Karpas-422 (cell line): Measurements from ENCODE around the gene DNLZ. TPM values are rescaled to one million over a fixed set of nuclear protein-coding genes. Genes with fewer than 3 reads are reported as not detected.
A peak's percentile ranks its signal among the peaks of the same experiment; 100 is the strongest.
"Not testable (repeated sequence)": the region's sequence is repeated elsewhere in the genome, so short reads cannot be mapped to it uniquely, and the experiment has no call there.

ENCODE experiments used
- DNase-seq: peaks from one replicate; pipeline ENCODE4 v3.0.0-alpha.2; 2015
- H2AFZ ChIP-seq: fragments of 200-600 bp; sonication (generic); 2 replicates; pipeline ENCODE4 v1.6.1; 2014; ENCODE audit warnings: antibody characterized with exemption, low read length, mixed read lengths
- H3K27ac ChIP-seq: fragments of 200-600 bp; sonication (generic); 2 replicates; pipeline ENCODE4 v1.5.1; 2014; ENCODE audit warnings: mild to moderate bottlenecking, low read length, moderate library complexity
- H3K27me3 ChIP-seq: fragments of 200-600 bp; sonication (generic); 2 replicates; pipeline ENCODE4 v1.6.1; 2014; ENCODE audit warnings: low read length, mixed read lengths
- H3K36me3 ChIP-seq: fragments of 200-600 bp; sonication (generic); 2 replicates; pipeline ENCODE4 v1.6.1; 2014; ENCODE audit warnings: low read length, mixed read lengths; ENCODE audit not compliant: insufficient read depth
- H3K4me1 ChIP-seq: fragments of 200-600 bp; sonication (generic); 2 replicates; pipeline ENCODE4 v1.6.1; 2014; ENCODE audit warnings: mild to moderate bottlenecking, low read length, mixed read lengths
- H3K4me2 ChIP-seq: fragments of 200-600 bp; sonication (generic); 2 replicates; pipeline ENCODE4 v1.6.1; 2014; ENCODE audit warnings: low read length, low read depth, mild to moderate bottlenecking; ENCODE audit not compliant: poor library complexity, severe bottlenecking
- H3K4me3 ChIP-seq: fragments of 200-600 bp; sonication (generic); 2 replicates; pipeline ENCODE4 v1.5.1; 2014; ENCODE audit warnings: mild to moderate bottlenecking, antibody characterized with exemption, low read length, mixed read lengths
- H3K79me2 ChIP-seq: fragments of 200-600 bp; sonication (generic); 2 replicates; pipeline ENCODE4 v1.6.1; 2014; ENCODE audit warnings: mild to moderate bottlenecking, low read length, mixed read lengths
- H3K9ac ChIP-seq: fragments of 200-600 bp; sonication (generic); 2 replicates; pipeline ENCODE4 v1.6.0; 2014; ENCODE audit warnings: low read length
- H3K9me2 ChIP-seq: fragments of 200-600 bp; sonication (generic), shearing (Covaris generic); replicated peaks from 2 replicates; pipeline ENCODE4 v1.6.0; 2014; ENCODE audit warnings: mild to moderate bottlenecking, low read length, moderate library complexity; ENCODE audit not compliant: insufficient read depth
- H3K9me3 ChIP-seq: fragments of 300-700, 200-600 bp; sonication (generic); 2 replicates; pipeline ENCODE4 v1.6.1; 2014; ENCODE audit warnings: low read length, mixed read lengths
- H4K20me1 ChIP-seq: fragments of 200-600 bp; sonication (generic); 2 replicates; pipeline ENCODE4 v1.6.1; 2014; ENCODE audit warnings: mild to moderate bottlenecking, antibody characterized with exemption, low read length, low read depth; ENCODE audit not compliant: insufficient read depth
- total RNA-seq: library from RNA; depleted of rRNA; stranded (reverse); fragments of >200 nt; shearing (Covaris generic); gene quantifications from 2 replicates; pipeline ENCODE4 v1.2.3, GENCODE V29; 2014; ENCODE audit warnings: low replicate concordance

The DNLZ gene
- total RNA-seq, 1 experiment from 2014 or later, result 40.1 TPM

DNA sequence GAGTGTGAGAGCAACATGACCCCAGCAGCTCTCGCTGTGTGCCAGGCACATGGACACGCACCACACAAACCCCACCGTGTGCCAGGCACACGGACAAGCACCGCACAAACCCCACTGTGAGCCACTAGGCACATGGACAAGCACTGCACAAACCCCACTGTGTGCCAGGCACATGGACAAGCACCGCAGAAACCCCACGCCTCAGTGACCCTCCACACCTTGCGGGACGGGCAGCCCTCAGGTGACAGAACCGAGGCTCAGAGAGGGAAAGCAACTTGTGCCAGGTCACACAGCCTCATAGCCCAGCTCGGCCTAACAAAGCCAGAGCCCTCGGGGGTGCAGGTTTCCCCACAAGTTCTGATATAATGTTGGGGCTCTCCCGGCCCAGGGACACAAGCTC lies 38.2 kb downstream of the DNLZ start:
- Histone ChIP-seq H3K9me2 (no peaks in the 10 kb centered on the region), H2AFZ (no peak overlapping the region), H3K9me3 (no peaks in the 10 kb centered on the region), H3K4me2 (no peak overlapping the region), H4K20me1 (no peaks in the 10 kb centered on the region; the same call in 1 of the 2 replicates), H3K79me2 (no peaks in the 10 kb centered on the region), H3K4me1 (peaks cover 56% of the 10 kb centered on the region), H3K9ac (no peak overlapping the region), H3K4me3 (no peak overlapping the region), H3K36me3 (no peaks in the 10 kb centered on the region; the same call in 1 of the 2 replicates), H3K27ac (no peak overlapping the region), H3K27me3 (no peaks in the 10 kb centered on the region)
- DNase-seq, result no peak

DNA sequence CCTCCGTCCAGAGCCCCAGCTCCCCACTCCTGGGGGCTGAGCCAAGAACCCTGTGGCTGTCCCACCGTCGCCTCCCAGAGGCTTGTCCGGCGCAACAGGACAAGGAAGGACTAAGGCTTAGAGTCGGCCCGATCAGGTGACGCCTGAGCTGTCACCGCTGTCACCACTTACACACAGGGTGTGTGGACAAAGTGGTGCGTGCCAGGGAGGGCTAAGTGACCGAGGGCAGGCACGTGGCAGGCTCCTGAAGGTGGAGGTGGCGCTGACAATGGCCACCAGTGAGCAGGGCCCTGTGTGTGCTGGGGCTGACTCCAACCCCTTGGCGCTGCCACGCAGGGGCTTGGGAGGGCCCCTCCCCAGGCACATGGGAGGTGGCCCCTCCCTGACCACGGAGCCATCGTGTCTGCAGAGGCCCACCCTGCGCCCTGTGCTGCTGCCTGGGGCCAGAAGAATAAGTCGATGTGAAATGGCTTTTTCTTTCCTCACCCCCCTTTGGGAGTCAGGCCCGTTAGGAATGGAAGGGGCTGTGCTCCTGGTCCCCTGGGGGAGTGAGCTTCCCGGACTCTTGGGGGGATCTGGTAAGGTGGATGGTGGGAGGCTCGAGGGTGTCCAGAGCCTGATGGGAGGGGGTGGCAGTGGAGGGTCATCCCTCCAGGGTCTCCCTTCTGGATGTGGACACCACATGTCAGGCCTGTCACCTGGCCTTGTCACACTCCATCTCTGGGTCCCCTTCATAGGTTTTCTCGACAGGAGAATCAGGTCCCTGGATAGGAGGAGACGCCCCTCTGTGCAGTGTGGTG lies 38.8 kb downstream of the DNLZ start:
- Histone ChIP-seq H3K4me2 (peak overlapping the region; percentile 35), H3K27me3 (no peaks in the 10 kb centered on the region), H3K9me2 (no peaks in the 10 kb centered on the region), H4K20me1 (no peaks in the 10 kb centered on the region; the same call in 1 of the 2 replicates), H3K9ac (peak overlapping the region; percentile 42), H3K4me1 (peaks cover 59% of the 10 kb centered on the region), H3K27ac (no peak overlapping the region), H2AFZ (no peak overlapping the region), H3K9me3 (no peaks in the 10 kb centered on the region), H3K79me2 (no peaks in the 10 kb centered on the region), H3K36me3 (no peaks in the 10 kb centered on the region; the same call in 1 of the 2 replicates), H3K4me3 (no peak overlapping the region)
- peak; percentile 47 for DNase-seq

DNA sequence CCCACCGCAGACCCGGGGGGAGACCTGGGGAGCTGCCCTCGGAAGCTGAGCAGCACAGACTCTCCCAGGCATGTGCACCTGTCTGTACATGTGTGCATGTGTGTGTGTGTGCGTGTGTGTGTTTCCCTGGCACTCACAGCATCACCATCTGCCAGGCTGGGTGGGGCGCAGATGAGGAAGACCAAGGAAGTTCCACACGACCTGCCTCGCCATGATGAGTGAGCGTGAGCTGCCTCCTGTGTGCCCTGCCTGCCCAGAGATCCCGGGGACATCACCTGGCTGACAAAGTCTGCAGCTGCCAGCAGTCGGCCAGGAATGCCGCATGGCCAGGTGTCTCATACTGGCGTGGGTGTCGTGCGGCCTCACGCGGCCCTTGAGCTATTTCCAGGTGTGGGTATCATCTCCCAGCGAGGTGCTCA lies 40.2 kb downstream of the DNLZ start:
- H3K4me1 ChIP-seq, result peaks cover 64% of the 10 kb centered on the region
- H3K4me2 ChIP-seq, result peak overlapping the region; percentile 35
- no peaks in the 10 kb centered on the region for H3K9me3 ChIP-seq
- H3K27me3 ChIP-seq, result no peaks in the 10 kb centered on the region
- H3K27ac ChIP-seq, result no peak overlapping the region
- H3K36me3 ChIP-seq, result no peaks in the 10 kb centered on the region; the same call in 1 of the 2 replicates
- H3K9ac ChIP-seq, result peak overlapping the region; percentile 42
- no peaks in the 10 kb centered on the region for H4K20me1 ChIP-seq
- no peaks in the 10 kb centered on the region for H3K9me2 ChIP-seq
- H3K4me3 ChIP-seq, result no peak overlapping the region
- H3K79me2 ChIP-seq, result no peaks in the 10 kb centered on the region
- H2AFZ ChIP-seq, result no peak overlapping the region
- DNase-seq, result no peak

DNA sequence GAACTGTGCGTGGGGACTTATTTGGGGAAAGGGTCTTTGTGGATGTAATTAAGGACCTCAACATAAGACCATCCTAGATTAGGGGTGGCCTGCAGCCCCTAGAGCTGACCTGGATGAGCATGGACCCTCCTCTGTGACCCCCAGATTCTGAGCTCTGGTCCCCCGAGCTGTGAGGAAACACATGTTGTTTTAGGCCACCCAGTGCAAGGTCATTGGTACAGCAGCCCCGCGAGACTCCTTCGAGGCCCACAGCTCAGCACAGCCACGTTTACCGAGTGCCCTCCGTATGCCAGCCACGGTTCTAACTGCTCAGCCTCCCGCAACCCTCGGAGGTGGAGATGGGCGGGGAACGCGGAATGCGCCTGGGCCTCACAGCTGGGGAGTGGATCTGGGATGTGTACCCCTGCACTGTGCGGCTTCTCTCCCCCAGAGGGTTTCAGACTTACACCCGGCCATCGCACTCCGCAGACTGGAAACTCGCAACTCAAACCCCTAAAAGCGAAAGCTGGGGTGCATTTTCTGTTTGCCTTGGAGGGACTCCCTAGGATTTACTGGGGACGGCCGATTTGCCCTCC lies 40.7 kb downstream of the DNLZ start:
- Histone ChIP-seq H3K9ac (no peak overlapping the region), H3K27ac (no peak overlapping the region), H4K20me1 (no peaks in the 10 kb centered on the region), H3K4me3 (no peak overlapping the region), H3K4me1 (peaks cover 67% of the 10 kb centered on the region), H3K79me2 (no peaks in the 10 kb centered on the region), H3K36me3 (no peaks in the 10 kb centered on the region; the same call in 1 of the 2 replicates), H3K9me2 (no peaks in the 10 kb centered on the region), H3K9me3 (no peaks in the 10 kb centered on the region), H3K27me3 (no peaks in the 10 kb centered on the region), H3K4me2 (no peak overlapping the region), H2AFZ (no peak overlapping the region)
- no peak for DNase-seq

DNA sequence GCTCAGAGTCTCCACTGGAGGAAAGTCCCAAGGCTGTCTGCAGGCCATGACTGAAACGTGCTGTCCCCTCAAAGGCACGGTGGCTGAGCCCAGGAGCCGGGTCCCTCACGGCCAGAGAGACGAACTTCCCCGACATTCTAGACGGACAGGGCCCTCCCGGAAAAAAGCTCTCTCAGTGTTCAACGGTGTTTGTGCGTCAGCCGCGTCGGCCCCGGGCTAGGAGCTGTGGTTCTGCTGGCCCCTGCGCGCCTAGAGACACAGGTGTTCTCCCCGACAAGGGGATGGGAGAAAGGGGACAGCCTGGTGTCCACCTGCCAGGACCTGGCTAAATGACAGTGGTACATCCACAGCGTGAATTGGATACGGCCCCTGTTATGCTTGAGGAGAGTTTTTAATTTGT lies 42.0 kb downstream of the DNLZ start:
- DNase-seq, result no peak
- no peaks in the 10 kb centered on the region for H3K79me2 ChIP-seq
- no peak overlapping the region for H3K4me2 ChIP-seq
- H3K9me2 ChIP-seq, result no peaks in the 10 kb centered on the region
- no peaks in the 10 kb centered on the region for H4K20me1 ChIP-seq
- H3K9me3 ChIP-seq, result no peaks in the 10 kb centered on the region; the same call in 1 of the 2 replicates
- peaks cover 75% of the 10 kb centered on the region for H3K4me1 ChIP-seq
- H2AFZ ChIP-seq, result no peak overlapping the region
- no peak overlapping the region for H3K9ac ChIP-seq
- no peaks in the 10 kb centered on the region; the same call in 1 of the 2 replicates for H3K36me3 ChIP-seq
- no peak overlapping the region for H3K27ac ChIP-seq
- no peaks in the 10 kb centered on the region for H3K27me3 ChIP-seq
- no peak overlapping the region for H3K4me3 ChIP-seq

DNA sequence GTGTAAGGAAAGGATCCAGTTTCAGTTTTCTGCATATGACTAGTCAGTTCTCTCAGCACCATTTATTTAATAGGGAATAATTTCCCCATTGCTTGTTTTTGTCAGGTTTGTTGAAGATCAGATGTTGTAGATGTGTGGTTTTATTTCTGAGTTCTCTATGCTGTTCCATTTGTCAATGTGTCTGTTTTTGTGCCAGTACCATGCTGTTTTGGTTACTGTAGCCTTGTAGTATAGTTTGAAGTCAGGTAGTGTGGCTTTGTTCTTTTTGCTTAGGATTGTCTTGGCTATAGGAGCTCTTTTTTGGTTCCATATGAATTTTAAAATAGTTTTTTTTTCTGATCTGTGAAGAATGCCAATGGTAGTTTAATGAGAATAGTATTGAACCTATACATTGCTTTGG lies 42.6 kb downstream of the DNLZ start:
- not testable (repeated sequence) for H3K9ac ChIP-seq, H3K36me3 ChIP-seq, H3K79me2 ChIP-seq, H4K20me1 ChIP-seq, H3K9me3 ChIP-seq, H3K9me2 ChIP-seq, H3K4me3 ChIP-seq, H3K27me3 ChIP-seq, H2AFZ ChIP-seq, DNase-seq
- H3K27ac ChIP-seq, result peak overlapping the region; percentile 97
- peaks cover 75% of the 10 kb centered on the region for H3K4me1 ChIP-seq
- H3K4me2 ChIP-seq, result peak overlapping the region; percentile 47

DNA sequence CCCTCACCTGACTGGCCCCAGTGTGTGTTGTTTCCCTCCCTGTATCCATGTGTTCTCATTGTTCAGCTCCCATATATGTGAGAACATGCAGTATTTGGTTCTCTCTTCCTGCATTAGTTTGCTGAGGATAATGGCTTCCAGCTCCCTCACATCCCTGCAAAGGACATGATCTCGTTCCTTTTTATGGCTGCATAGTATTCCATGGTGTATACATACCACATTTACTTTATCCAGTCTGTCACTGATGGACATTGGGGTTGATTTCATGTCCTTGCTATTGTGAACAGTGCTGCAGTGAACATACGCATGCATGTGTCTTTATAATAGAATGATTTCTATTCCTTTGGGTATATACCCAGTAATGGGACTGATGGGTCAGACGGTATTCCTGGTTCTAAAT lies 43.6 kb downstream of the DNLZ start:
- not testable (repeated sequence) for H3K9me3 ChIP-seq, H3K9ac ChIP-seq, H4K20me1 ChIP-seq, H2AFZ ChIP-seq, H3K36me3 ChIP-seq, H3K9me2 ChIP-seq, H3K27me3 ChIP-seq, H3K4me3 ChIP-seq, H3K79me2 ChIP-seq
- Histone ChIP-seq H3K27ac (peak overlapping the region; percentile 97), H3K4me1 (peaks cover 73% of the 10 kb centered on the region), H3K4me2 (peak overlapping the region; percentile 47)
- DNase-seq, result peak; percentile 41

DNA sequence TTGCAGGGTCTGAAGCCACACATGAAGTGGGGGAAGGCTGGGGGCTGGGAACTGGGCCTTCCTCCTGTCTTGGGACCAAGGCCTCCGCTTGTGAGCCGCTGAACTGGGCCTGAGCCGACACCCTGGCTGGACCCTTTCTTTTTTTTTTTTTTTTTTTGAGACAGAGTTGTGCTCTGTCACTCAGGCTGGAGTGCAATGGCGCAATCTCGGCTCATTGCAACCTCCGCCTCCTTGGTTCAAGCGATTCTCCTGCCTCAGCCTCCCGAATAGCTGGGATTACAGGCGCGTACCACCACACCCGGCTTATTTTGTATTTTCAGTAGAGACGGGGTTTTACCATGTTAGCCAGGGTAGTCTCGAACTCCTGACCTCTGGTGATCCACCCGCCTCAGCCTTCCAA lies 44.3 kb downstream of the DNLZ start:
- not testable (repeated sequence) for H3K27me3 ChIP-seq, DNase-seq, H3K9me3 ChIP-seq, H4K20me1 ChIP-seq, H3K79me2 ChIP-seq, H3K9me2 ChIP-seq, H3K36me3 ChIP-seq, H2AFZ ChIP-seq
- H3K4me2 ChIP-seq, result peak overlapping the region; percentile 83
- H3K9ac ChIP-seq, result peak overlapping the region; percentile 83
- H3K4me1 ChIP-seq, result peaks cover 66% of the 10 kb centered on the region
- H3K4me3 ChIP-seq, result peak overlapping the region; percentile 60
- peak overlapping the region; percentile 97 for H3K27ac ChIP-seq
